CD4-positive, alpha-beta T cell (primary cell): ENCODE measurements around the gene MANSC4. TPM values are rescaled to one million over a fixed set of nuclear protein-coding genes. Genes with fewer than 3 reads are reported as not detected.
"Not testable (repeated sequence)": the region's sequence is repeated elsewhere in the genome, so short reads cannot be mapped to it uniquely, and the experiment has no call there.

Source experiments
- ATAC-seq: fragments of 200-7000 bp; cut with Tn5 transposase; one replicate; pipeline ENCODE4 v1.10.0; 2022; ENCODE audit warnings: mild to moderate bottlenecking; ENCODE audit not compliant: poor library complexity
- CTCF ChIA-PET: fragments of 350-600 bp; sonication (Branson Sonifier 250); formaldehyde crosslinking; loops from one replicate; lab custom pipeline; 2021; ENCODE audit warnings: antibody characterized with exemption, inconsistent platforms; lab: Charles Lee
- POLR2A ChIA-PET: fragments of 350-600 bp; sonication (Branson Sonifier 250); formaldehyde crosslinking; loops from one replicate; lab custom pipeline; 2021; ENCODE audit warnings: antibody characterized with exemption, inconsistent platforms; lab: Charles Lee
- DNase-seq, 14 experiments: peaks; one replicate each; pipeline ENCODE4 v3.0.0-alpha.2; 2013 to 2020; ENCODE audit warnings: mixed read lengths in 2 of 14
- H3K27ac ChIP-seq, 2 donors: one replicate each; pipeline versions ENCODE4 v1.5.1 to v1.7.0; 2013; ENCODE audit warnings: low read length in 2 of 2, low read depth in 1 of 2, mild to moderate bottlenecking in 1 of 2
- H3K27me3 ChIP-seq, 2 experiments: 1 replicate in 1 of 2; 2 replicates in 1 of 2; pipeline versions ENCODE4 v1.6.1 to v1.7.0; 2013; ENCODE audit warnings: low read length in 2 of 2, control low read depth in 1 of 2, mild to moderate bottlenecking in 1 of 2, moderate library complexity in 1 of 2; ENCODE audit not compliant: insufficient read depth in 2 of 2, control insufficient read depth in 1 of 2
- H3K36me3 ChIP-seq: one replicate; pipeline ENCODE4 v1.6.1; 2013; ENCODE audit warnings: low read length, control low read depth; ENCODE audit not compliant: insufficient read depth
- H3K4me1 ChIP-seq: one replicate; pipeline ENCODE4 v1.6.1; 2013; ENCODE audit warnings: low read length, control low read depth; ENCODE audit not compliant: insufficient read depth
- H3K4me3 ChIP-seq: one replicate; pipeline ENCODE4 v1.5.1; 2013; ENCODE audit warnings: mild to moderate bottlenecking, low read length, moderate library complexity
- H3K9me3 ChIP-seq, 2 experiments: 1 replicate in 1 of 2; 2 replicates in 1 of 2; pipeline versions ENCODE4 v1.6.1 to v1.7.0; 2013; ENCODE audit warnings: low read length in 2 of 2, mild to moderate bottlenecking in 2 of 2, control low read depth in 1 of 2, moderate library complexity in 1 of 2; ENCODE audit not compliant: control insufficient read depth in 1 of 2, insufficient read depth in 1 of 2
- H3K27ac Mint-ChIP-seq: one replicate; pipeline ENCODE4 v1.8.0; 2020; ENCODE audit warnings: mixed read lengths
- H3K27me3 Mint-ChIP-seq: one replicate; pipeline ENCODE4 v1.8.0; 2021; ENCODE audit warnings: mixed read lengths
- H3K36me3 Mint-ChIP-seq: one replicate; pipeline ENCODE4 v1.8.0; 2021; ENCODE audit warnings: low read depth, mixed read lengths
- H3K4me1 Mint-ChIP-seq: one replicate; pipeline ENCODE4 v1.8.0; 2021; ENCODE audit warnings: low read depth, mixed read lengths
- H3K4me3 Mint-ChIP-seq: one replicate; pipeline ENCODE4 v1.8.0; 2020; ENCODE audit warnings: mild to moderate bottlenecking, mixed read lengths
- H3K9me3 Mint-ChIP-seq: one replicate; pipeline ENCODE4 v1.8.0; 2020; ENCODE audit warnings: mixed read lengths
- CTCF ChIP-seq: fragments of 200-600 bp; IDR thresholded peaks from one replicate; pipeline ENCODE4 v1.8.0; 2022; ENCODE audit warnings: antibody characterized with exemption, mild to moderate bottlenecking
- intact Hi-C, 2 experiments: fragments of 100-400 bp; cut with DNase I in 1 of 2; cut with micrococcal nuclease in 1 of 2; formaldehyde crosslinking; loops; one replicate each; pipeline versions ENCODE4 v1.15.1 to v1.9.0; 2023 to 2025; cut with DNase I, micrococcal nuclease
- total RNA-seq, 174 experiments: library from RNA in 2 of 174; stranded (reverse) in 2 of 174; gene quantifications; one replicate each; pipeline ENCODE4 v1.2.3 and lab custom pipeline; 2021 to 2026

The MANSC4 gene
- total RNA-seq, 2 experiments from 2014 or later: not detected

DNA sequence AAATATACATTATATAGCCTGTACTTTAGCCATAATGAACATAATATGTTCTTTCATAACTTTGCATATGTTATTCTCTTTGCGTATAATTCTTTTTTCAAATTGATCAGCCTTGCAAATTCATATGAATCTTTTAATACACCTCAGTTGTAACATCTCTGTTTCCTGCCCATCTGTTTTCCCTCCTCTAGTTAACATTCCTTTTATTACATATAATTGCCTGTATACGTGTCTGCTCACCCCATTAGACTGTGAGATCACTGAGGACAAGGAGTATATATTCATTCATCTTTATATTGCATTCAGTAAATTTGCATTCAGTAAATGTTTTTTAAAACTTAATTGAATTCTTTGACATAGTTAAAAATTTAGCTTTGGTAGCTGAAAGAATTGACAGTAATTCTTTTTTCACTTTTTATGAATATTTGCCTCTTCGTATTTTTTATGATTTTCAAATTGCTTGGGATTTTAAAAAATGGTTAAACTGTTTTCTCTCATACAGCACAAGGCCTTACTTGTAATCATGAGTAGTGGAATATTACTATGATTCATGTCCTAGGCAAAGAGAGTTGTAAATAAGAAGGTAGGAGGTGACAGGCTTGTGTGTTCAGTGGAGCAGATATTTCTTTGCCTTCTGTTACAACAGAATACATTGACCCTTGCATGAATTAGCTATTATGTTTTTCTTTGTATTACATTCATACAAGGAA lies 32.8 kb downstream of the MANSC4 start:
- H3K4me3 ChIP-seq: no peak overlapping the region
- peaks cover 36% of the 10 kb centered on the region for H3K36me3 ChIP-seq
- no peaks in the 10 kb centered on the region for H3K4me1 Mint-ChIP-seq
- no peaks in the 10 kb centered on the region for H3K27me3 ChIP-seq
- no peak for TF ChIP-seq CTCF
- ChIA-PET POLR2A (no interaction called here), CTCF (no interaction called here)
- H3K9me3 ChIP-seq: no peaks in the 10 kb centered on the region
- H3K27ac Mint-ChIP-seq: no peak overlapping the region
- H3K27ac ChIP-seq: no peak overlapping the region
- H3K4me3 Mint-ChIP-seq: no peak overlapping the region
- H3K36me3 Mint-ChIP-seq: peaks cover 62% of the 10 kb centered on the region
- ATAC-seq (no peak), DNase-seq (no peak)
- H3K4me1 ChIP-seq: no peaks in the 10 kb centered on the region
- H3K9me3 Mint-ChIP-seq: no peaks in the 10 kb centered on the region
- no peaks in the 10 kb centered on the region for H3K27me3 Mint-ChIP-seq
- intact Hi-C loops: no loop called here

DNA sequence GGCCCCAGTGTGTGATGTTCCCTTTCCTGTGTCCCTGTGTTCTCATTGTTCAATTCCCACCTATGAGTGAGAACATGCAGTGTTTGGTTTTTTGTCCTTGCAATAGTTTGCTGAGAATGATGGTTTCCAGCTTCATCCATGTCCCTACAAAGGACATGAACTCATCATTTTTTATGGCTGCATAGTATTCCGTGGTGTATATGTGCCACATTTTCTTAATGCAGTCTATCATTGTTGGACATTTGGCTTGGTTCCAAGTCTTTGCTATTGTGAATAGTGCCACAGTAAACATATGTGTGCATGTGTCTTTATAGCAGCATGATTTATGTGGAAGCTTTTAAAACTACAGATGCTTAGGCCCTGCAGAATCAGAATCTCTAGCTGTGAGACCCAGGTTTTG lies 34.3 kb downstream of the MANSC4 start:
- H3K4me1 ChIP-seq, CTCF ChIA-PET, H3K4me3 Mint-ChIP-seq, H3K4me1 Mint-ChIP-seq, H3K4me3 ChIP-seq, H3K27me3 ChIP-seq, H3K9me3 ChIP-seq, intact Hi-C loops, H3K27ac ChIP-seq, H3K9me3 Mint-ChIP-seq, DNase-seq, ATAC-seq, H3K27me3 Mint-ChIP-seq, H3K27ac Mint-ChIP-seq, POLR2A ChIA-PET: not testable (repeated sequence)
- peaks cover 66% of the 10 kb centered on the region for H3K36me3 Mint-ChIP-seq
- H3K36me3 ChIP-seq: peaks cover 37% of the 10 kb centered on the region

GRCh38 chr12:27743601-27744000 lies 36.4 kb downstream of the MANSC4 start:
- Mint-ChIP-seq H3K36me3 (peaks cover 81% of the 10 kb centered on the region), H3K27me3 (no peaks in the 10 kb centered on the region), H3K27ac (no peak overlapping the region), H3K4me3 (no peak overlapping the region), H3K4me1 (no peaks in the 10 kb centered on the region), H3K9me3 (no peaks in the 10 kb centered on the region)
- Histone ChIP-seq H3K27me3 (no peaks in the 10 kb centered on the region), H3K36me3 (peaks cover 54% of the 10 kb centered on the region), H3K4me3 (no peak overlapping the region), H3K27ac (no peak overlapping the region), H3K4me1 (no peaks in the 10 kb centered on the region), H3K9me3 (no peaks in the 10 kb centered on the region)
- DNase-seq (no peak), ATAC-seq (no peak)
- POLR2A ChIA-PET: no interaction called here
- CTCF ChIA-PET: no interaction called here
- intact Hi-C loops: no loop called here
- no peak for TF ChIP-seq CTCF

DNA sequence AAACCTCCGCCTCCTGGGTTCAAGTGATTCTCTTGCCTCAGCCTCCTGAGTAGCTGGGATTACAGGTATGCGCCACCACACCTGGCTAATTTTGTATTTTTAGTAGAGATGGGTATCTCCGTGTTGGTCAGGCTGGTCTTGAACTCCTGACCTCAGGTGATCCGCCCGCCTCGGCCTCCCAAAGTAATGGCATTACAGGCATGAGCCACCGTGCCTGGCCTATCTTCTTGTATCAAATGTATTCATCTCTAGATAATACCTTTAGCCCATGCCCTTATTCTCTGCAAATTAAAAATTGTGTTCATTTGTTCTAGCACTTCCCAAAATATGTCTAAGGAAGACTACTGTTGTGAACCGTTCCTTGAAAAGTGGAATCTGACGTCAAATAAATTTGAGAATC lies 45.7 kb downstream of the MANSC4 start:
- H3K4me3 ChIP-seq, H3K9me3 Mint-ChIP-seq, DNase-seq, H3K27ac ChIP-seq, H3K27me3 Mint-ChIP-seq, H3K4me3 Mint-ChIP-seq, POLR2A ChIA-PET, ATAC-seq, H3K9me3 ChIP-seq, H3K27me3 ChIP-seq, H3K27ac Mint-ChIP-seq, H3K4me1 ChIP-seq, H3K4me1 Mint-ChIP-seq: not testable (repeated sequence)
- peaks cover 84% of the 10 kb centered on the region for H3K36me3 Mint-ChIP-seq
- CTCF ChIA-PET: interaction anchor here (1.5 to 2.6 kb wide), 2 partner anchors 87 to 206 kb away, joined by 4 to 11 read pairs; no protein-coding TSS in a partner anchor
- intact Hi-C loops: loop anchor here (2.0 to 10.0 kb wide), 3 partner anchors 88 to 1580 kb away; no protein-coding TSS in a partner anchor
- H3K36me3 ChIP-seq: peaks cover 47% of the 10 kb centered on the region
